Tongue (tissue), 2 donors: ENCODE measurements around the gene TUT7. TPM values are rescaled to one million over a fixed set of nuclear protein-coding genes. Genes with fewer than 3 reads are reported as not detected.
"Not testable (repeated sequence)": the region's sequence is repeated elsewhere in the genome, so short reads cannot be mapped to it uniquely, and the experiment has no call there.

Source experiments
- DNase-seq: peaks from one replicate; pipeline ENCODE4 v3.0.0-alpha.2; 2015
- total RNA-seq: library from RNA; depleted of rRNA; stranded (reverse); fragments of >200 nt; gene quantifications from one replicate; pipeline ENCODE4 v1.2.3, GENCODE V29; 2014

The TUT7 gene
- total RNA-seq, 1 donor from 2014 or later = 34.8 TPM

GRCh38 chr9:86350006-86350760 is 4.0 kb downstream of the TUT7 start:
- DNase-seq = no peak

- peak; percentile 14 for DNase-seq
These were observed 4.9 kb downstream of the TUT7 start for GRCh38 chr9:86349271-86349670.

GRCh38 chr9:86347991-86348390 is 6.2 kb downstream of the TUT7 start:
- no peak for DNase-seq

GRCh38 chr9:86344818-86345217 is 9.4 kb downstream of the TUT7 start:
- no peak for DNase-seq

GRCh38 chr9:86342269-86342668 is 11.9 kb downstream of the TUT7 start:
- no peak for DNase-seq

- DNase-seq = no peak
These were observed 13.2 kb downstream of the TUT7 start for GRCh38 chr9:86341007-86341491.

- DNase-seq = no peak
These were observed 13.7 kb downstream of the TUT7 start for GRCh38 chr9:86340356-86341006.

- no peak for DNase-seq
These were observed 16.6 kb downstream of the TUT7 start for GRCh38 chr9:86337469-86338108.

GRCh38 chr9:86336058-86336457 is 18.2 kb downstream of the TUT7 start:
- DNase-seq = no peak

GRCh38 chr9:86333651-86334050 is 20.6 kb downstream of the TUT7 start:
- DNase-seq = no peak

GRCh38 chr9:86330186-86330585 is 24.0 kb downstream of the TUT7 start:
- DNase-seq = no peak

- DNase-seq = no peak
These were observed 24.6 kb downstream of the TUT7 start for GRCh38 chr9:86329649-86330048.

GRCh38 chr9:86328156-86328555 is 26.1 kb downstream of the TUT7 start:
- DNase-seq = no peak

- DNase-seq = no peak
These were observed 27.7 kb downstream of the TUT7 start for GRCh38 chr9:86326536-86326935.

- no peak for DNase-seq
These were observed 29.3 kb downstream of the TUT7 start for GRCh38 chr9:86324901-86325300.

- DNase-seq = no peak
These were observed 29.9 kb downstream of the TUT7 start for GRCh38 chr9:86324308-86324707.

- DNase-seq = no peak
These were observed 31.1 kb downstream of the TUT7 start for GRCh38 chr9:86322973-86323644.

GRCh38 chr9:86321373-86321772 is 32.8 kb downstream of the TUT7 start:
- no peak for DNase-seq

- DNase-seq = no peak
These were observed 36.0 kb downstream of the TUT7 start for GRCh38 chr9:86318187-86318586.

- no peak for DNase-seq
These were observed 39.1 kb downstream of the TUT7 start for GRCh38 chr9:86315078-86315477.

GRCh38 chr9:86312959-86313358 is 41.3 kb downstream of the TUT7 start:
- not testable (repeated sequence) for DNase-seq

- no peak for DNase-seq
These were observed 45.5 kb downstream of the TUT7 start for GRCh38 chr9:86308687-86309086.

GRCh38 chr9:86304236-86304730 is 49.9 kb downstream of the TUT7 start:
- DNase-seq = no peak
